ENCODE data around the gene PIM2. TPM values are rescaled to one million over a fixed set of nuclear protein-coding genes. Genes with fewer than 3 reads are reported as not detected.

Gene PIM2
- total RNA-seq (2014; rRNA removed; shearing (Covaris generic); ENCODE audit: low replicate concordance) = 17.8 and 27.2 TPM in 2 replicates

- in situ Hi-C loops (cut with HindIII; ENCODE audit: low pct_unique_long_range_greater_than_20kb, low sequenced_read_pairs) = no loop called here
- peak; percentile 89 for DNase-seq (ENCODE audit: low read depth)
Measured at GRCh38 chrX:48918643-48919340, at the start of gene PIM2. TSS of gene PIM2 (minus strand) at chrX:48919024. CDS start at chrX:48918834, 190 bp downstream.

GRCh38 chrX:48968377-48968776, 49.6 kb upstream of the PIM2 start:
- in situ Hi-C loops (cut with HindIII; ENCODE audit: low pct_unique_long_range_greater_than_20kb, low sequenced_read_pairs) = no loop called here
- no peak for DNase-seq (ENCODE audit: low read depth)

GRCh38 chrX:48966796-48967579, 48.2 kb upstream of the PIM2 start:
- in situ Hi-C loops (cut with HindIII; ENCODE audit: low pct_unique_long_range_greater_than_20kb, low sequenced_read_pairs) = no loop called here
- peak; percentile 25 for DNase-seq (ENCODE audit: low read depth)

GRCh38 chrX:48965959-48966358, 47.1 kb upstream of the PIM2 start:
- no peak for DNase-seq (ENCODE audit: low read depth)
- in situ Hi-C loops (cut with HindIII; ENCODE audit: low pct_unique_long_range_greater_than_20kb, low sequenced_read_pairs) = no loop called here

- DNase-seq (ENCODE audit: low read depth) = no peak
- in situ Hi-C loops (cut with HindIII; ENCODE audit: low pct_unique_long_range_greater_than_20kb, low sequenced_read_pairs) = no loop called here
Measured at GRCh38 chrX:48961585-48962091, 42.8 kb upstream of the PIM2 start.

GRCh38 chrX:48960291-48960690, 41.5 kb upstream of the PIM2 start:
- in situ Hi-C loops (cut with HindIII; ENCODE audit: low pct_unique_long_range_greater_than_20kb, low sequenced_read_pairs) = no loop called here
- DNase-seq (ENCODE audit: low read depth) = no peak

GRCh38 chrX:48958635-48959094, 39.8 kb upstream of the PIM2 start:
- in situ Hi-C loops (cut with HindIII; ENCODE audit: low pct_unique_long_range_greater_than_20kb, low sequenced_read_pairs) = no loop called here
- no peak for DNase-seq (ENCODE audit: low read depth)

- in situ Hi-C loops (cut with HindIII; ENCODE audit: low pct_unique_long_range_greater_than_20kb, low sequenced_read_pairs) = no loop called here
Measured at GRCh38 chrX:48957827-48958634, 39.2 kb upstream of the PIM2 start.

GRCh38 chrX:48957477-48957826, 38.6 kb upstream of the PIM2 start, which contains the start of gene OTUD5:
TSS of gene OTUD5 (minus strand) at chrX:48957607. CDS start at chrX:48957570, 37 bp downstream.
- in situ Hi-C loops (cut with HindIII; ENCODE audit: low pct_unique_long_range_greater_than_20kb, low sequenced_read_pairs) = no loop called here
- DNase-seq (ENCODE audit: low read depth) = no peak

More at GRCh38 chrX:48957827-48958634, 39.2 kb upstream of the PIM2 start:
- peak; percentile 96 for DNase-seq (ENCODE audit: low read depth)

- no peak for DNase-seq (ENCODE audit: low read depth)
- in situ Hi-C loops (cut with HindIII; ENCODE audit: low pct_unique_long_range_greater_than_20kb, low sequenced_read_pairs) = no loop called here
Measured at GRCh38 chrX:48956728-48957414, 38.0 kb upstream of the PIM2 start.

- in situ Hi-C loops (cut with HindIII; ENCODE audit: low pct_unique_long_range_greater_than_20kb, low sequenced_read_pairs) = no loop called here
Measured at GRCh38 chrX:48948589-48948988, 29.8 kb upstream of the PIM2 start.

GRCh38 chrX:48945517-48946348, 26.9 kb upstream of the PIM2 start:
- peak; percentile 28 for DNase-seq (ENCODE audit: low read depth)
- in situ Hi-C loops (cut with HindIII; ENCODE audit: low pct_unique_long_range_greater_than_20kb, low sequenced_read_pairs) = no loop called here

More at GRCh38 chrX:48948589-48948988, 29.8 kb upstream of the PIM2 start:
- no peak for DNase-seq (ENCODE audit: low read depth)

GRCh38 chrX:48942895-48943294, 24.1 kb upstream of the PIM2 start:
- DNase-seq (ENCODE audit: low read depth) = no peak
- in situ Hi-C loops (cut with HindIII; ENCODE audit: low pct_unique_long_range_greater_than_20kb, low sequenced_read_pairs) = no loop called here

- in situ Hi-C loops (cut with HindIII; ENCODE audit: low pct_unique_long_range_greater_than_20kb, low sequenced_read_pairs) = no loop called here
Measured at GRCh38 chrX:48940404-48940955, 21.7 kb upstream of the PIM2 start.

GRCh38 chrX:48939524-48940228, 20.9 kb upstream of the PIM2 start:
- in situ Hi-C loops (cut with HindIII; ENCODE audit: low pct_unique_long_range_greater_than_20kb, low sequenced_read_pairs) = no loop called here
- DNase-seq (ENCODE audit: low read depth) = no peak

More at GRCh38 chrX:48940404-48940955, 21.7 kb upstream of the PIM2 start:
- DNase-seq (ENCODE audit: low read depth) = no peak

GRCh38 chrX:48938721-48939425, 20.0 kb upstream of the PIM2 start:
- in situ Hi-C loops (cut with HindIII; ENCODE audit: low pct_unique_long_range_greater_than_20kb, low sequenced_read_pairs) = no loop called here
- no peak for DNase-seq (ENCODE audit: low read depth)
